Measurements from ENCODE around the gene ZNF516. TPM values are rescaled to one million over a fixed set of nuclear protein-coding genes. Genes with fewer than 3 reads are reported as not detected.

ZNF516 gene
- total RNA-seq, 1 experiment from 2014 or later, result 22.6 TPM

GRCh38 chr18:76379226-76380126 is 115.6 kb downstream of the ZNF516 start:
- WGBS (ENCODE audit: extremely low coverage, insufficient read length, low lambda C conversion rate), result no CpG with 5 or more reads among the region's 53 CpGs
- Histone ChIP-seq H3K14ac (ENCODE audit: insufficient read depth, low read length) (no peak overlapping the region), H4K20me1 (ENCODE audit: control insufficient read depth, insufficient read depth, insufficient read length) (no peaks in the 10 kb centered on the region), H3K4me2 (ENCODE audit: insufficient read depth, insufficient read length, low read length) (no peak overlapping the region), H3K27me3 (ENCODE audit: insufficient read depth, low read length) (no peaks in the 10 kb centered on the region), H2BK5ac (ENCODE audit: insufficient read length, low read length) (no peak overlapping the region), H2BK12ac (ENCODE audit: insufficient read length, low read depth, low read length) (no peak overlapping the region), H3K56ac (ENCODE audit: insufficient read length, low read depth, low read length) (no peak overlapping the region), H4K5ac (ENCODE audit: insufficient read length, low read depth, low read length) (no peak overlapping the region), H3K9ac (ENCODE audit: extremely low read depth, insufficient read length, low read length) (no peak overlapping the region), H3K23ac (ENCODE audit: insufficient read length, low read depth, low read length) (no peak overlapping the region), H2AK5ac (ENCODE audit: insufficient read length, low read length) (no peak overlapping the region), H3K18ac (ENCODE audit: insufficient read length, low read depth, low read length) (no peak overlapping the region), H3K9me3 (ENCODE audit: control insufficient read depth, low read depth, low read length) (no peaks in the 10 kb centered on the region), H2BK120ac (ENCODE audit: low read depth, low read length, poor library complexity, severe bottlenecking) (no peak overlapping the region), H2BK20ac (ENCODE audit: low read depth, low read length, poor library complexity, severe bottlenecking) (no peak overlapping the region), H2AFZ (ENCODE audit: low read length) (no peak overlapping the region), H3T11ph (ENCODE audit: low read length) (no peak overlapping the region), H3K4ac (ENCODE audit: low read depth, low read length) (no peak overlapping the region), H3K27ac (ENCODE audit: insufficient read length, low read depth, low read length) (no peak overlapping the region), H3K23me2 (ENCODE audit: insufficient read length, low read depth, low read length, poor library complexity, severe bottlenecking) (no peaks in the 10 kb centered on the region), H3K79me1 (ENCODE audit: insufficient read depth, low read depth, low read length, poor library complexity, severe bottlenecking) (no peaks in the 10 kb centered on the region), H3K4me1 (ENCODE audit: insufficient read depth, low read length) (no peaks in the 10 kb centered on the region), H4K8ac (replicated peaks; ENCODE audit: insufficient read length, low read depth, low read length) (no peak overlapping the region), H3K79me2 (ENCODE audit: insufficient read depth, low read length) (no peaks in the 10 kb centered on the region), H2BK15ac (ENCODE audit: low read depth, low read length) (no peak overlapping the region), H4K91ac (ENCODE audit: insufficient read length, low read depth, low read length) (no peak overlapping the region)
- no peaks in the 10 kb centered on the region for H3K9me3 Mint-ChIP-seq
- no peaks in the 10 kb centered on the region for H3K27me3 Mint-ChIP-seq (ENCODE audit: low read depth)
- peak overlapping the region in 1 of 3 experiments; percentile 82; a peak in 2 of 7 replicates for H3K27ac Mint-ChIP-seq
- H3K4me1 Mint-ChIP-seq, result peaks cover 13 to 19% of the 10 kb centered on the region in 2 experiments
- peaks cover 11 to 16% (median 14%) of the 10 kb centered on the region in 3 experiments; a peak in 6 of 7 replicates for H3K36me3 Mint-ChIP-seq (ENCODE audit: insufficient read depth in 1 of 3, low read depth in 3 of 3)
- no peak for DNase-seq
- TF ChIP-seq CTCF (conservative IDR thresholded peaks at IDR 0.05), result no peak
- no peak overlapping the region for H3K4me3 Mint-ChIP-seq

Data from H9 (cell line).